ENCODE data around the gene DCHS1.

DCHS1 gene

DNA sequence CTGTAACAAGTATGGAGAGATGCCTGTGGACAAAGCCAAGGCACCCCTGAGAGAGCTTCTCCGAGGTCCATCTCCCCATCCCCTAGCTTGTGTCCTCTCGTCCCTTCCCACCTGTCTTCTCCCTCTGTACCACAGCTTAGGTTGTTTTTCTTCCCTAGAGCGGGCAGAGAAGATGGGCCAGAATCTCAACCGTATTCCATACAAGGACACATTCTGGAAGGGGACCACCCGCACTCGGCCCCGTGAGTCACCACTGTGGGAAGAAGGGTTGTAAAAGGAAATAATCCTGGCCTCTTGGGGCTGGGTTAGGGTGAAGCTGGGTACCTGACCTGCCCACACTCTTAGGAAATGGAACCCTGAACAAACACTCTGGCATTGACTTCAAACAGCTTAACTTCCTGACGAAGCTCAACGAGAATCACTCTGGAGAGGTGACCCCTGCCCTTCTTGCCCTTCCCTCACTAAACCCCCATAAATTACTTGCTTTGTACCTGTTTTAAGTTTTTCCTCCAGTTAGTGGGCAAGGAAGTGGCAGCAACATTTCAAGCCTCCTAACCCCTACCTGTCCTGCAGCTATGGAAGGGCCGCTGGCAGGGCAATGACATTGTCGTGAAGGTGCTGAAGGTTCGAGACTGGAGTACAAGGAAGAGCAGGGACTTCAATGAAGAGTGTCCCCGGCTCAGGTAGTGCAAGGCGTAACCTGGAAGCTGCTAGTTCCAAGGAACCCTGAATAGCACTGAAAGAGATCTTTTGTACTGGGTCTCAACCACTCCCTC is 46.7 kb downstream of the DCHS1 start:
- no peak overlapping the region for H3K4me3 ChIP-seq (ENCODE audit: low read depth, low read length)

GRCh38 chr11:6608011-6608410 is 47.6 kb downstream of the DCHS1 start:
- no peak for DNase-seq
- Histone ChIP-seq H3K4me1 (peaks cover 8% of the 10 kb centered on the region), H3K36me3 (peaks cover 9% of the 10 kb centered on the region), H3K4me3 (ENCODE audit: low read depth, low read length) (no peak overlapping the region), H3K27me3 (no peaks in the 10 kb centered on the region), H3K9me3 (no peaks in the 10 kb centered on the region)
- TF ChIP-seq CTCF (IDR thresholded peaks at IDR 0.05; ENCODE audit: low read depth, low read length), result no peak

More for the DNA sequence above, 46.7 kb downstream of the DCHS1 start:
- Histone ChIP-seq H3K4me1 (peaks cover 8% of the 10 kb centered on the region), H3K9me3 (no peaks in the 10 kb centered on the region), H3K36me3 (peaks cover 9% of the 10 kb centered on the region), H3K27me3 (no peaks in the 10 kb centered on the region)
- no peak for DNase-seq
- no peak for TF ChIP-seq CTCF (IDR thresholded peaks at IDR 0.05; ENCODE audit: low read depth, low read length)

DNA sequence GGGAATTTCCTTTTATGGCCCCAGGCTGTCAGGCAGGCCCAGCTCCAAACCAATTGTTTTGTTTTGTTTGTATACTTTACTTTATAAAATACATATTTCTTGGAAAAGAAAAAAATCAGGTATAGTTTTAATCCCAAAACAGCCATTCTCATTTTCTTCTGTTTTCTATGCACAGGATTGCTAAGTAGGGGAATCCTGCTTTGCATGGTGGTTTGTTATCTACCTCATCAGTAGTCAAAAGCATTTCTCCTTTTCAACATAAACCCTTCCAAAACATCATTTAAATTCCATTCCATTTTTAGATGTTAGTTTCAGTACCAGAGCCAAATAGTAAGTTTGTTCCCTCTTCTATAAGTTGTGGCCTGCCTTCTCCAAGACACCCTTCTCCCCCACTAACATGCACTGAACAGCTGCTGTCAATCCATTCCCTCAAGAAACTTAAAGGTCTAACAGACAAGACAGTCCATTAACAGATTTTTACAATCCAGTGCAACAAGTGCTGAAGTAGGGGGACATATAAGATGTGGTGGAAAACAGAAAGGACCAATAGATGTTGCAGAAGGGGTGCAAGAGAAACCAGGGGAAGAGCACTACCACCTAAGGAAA is 48.3 kb downstream of the DCHS1 start:
- no peak overlapping the region for H3K4me3 ChIP-seq (ENCODE audit: low read depth, low read length)
- H3K9me3 ChIP-seq, result no peaks in the 10 kb centered on the region
- TF ChIP-seq CTCF (IDR thresholded peaks at IDR 0.05; ENCODE audit: low read depth, low read length), result no peak
- H3K4me1 ChIP-seq, result peaks cover 8% of the 10 kb centered on the region
- DNase-seq, result no peak
- H3K36me3 ChIP-seq, result peaks cover 9% of the 10 kb centered on the region
- no peaks in the 10 kb centered on the region for H3K27me3 ChIP-seq

GRCh38 chr11:6606471-6607189 is 49.0 kb downstream of the DCHS1 start:
- H3K36me3 ChIP-seq, result peaks cover 10% of the 10 kb centered on the region
- H3K4me3 ChIP-seq (ENCODE audit: low read depth, low read length), result no peak overlapping the region
- no peaks in the 10 kb centered on the region for H3K27me3 ChIP-seq
- TF ChIP-seq CTCF (IDR thresholded peaks at IDR 0.05; ENCODE audit: low read depth, low read length), result no peak
- DNase-seq, result peak; percentile 85
- peaks cover 8% of the 10 kb centered on the region for H3K4me1 ChIP-seq
- no peaks in the 10 kb centered on the region for H3K9me3 ChIP-seq

DNA sequence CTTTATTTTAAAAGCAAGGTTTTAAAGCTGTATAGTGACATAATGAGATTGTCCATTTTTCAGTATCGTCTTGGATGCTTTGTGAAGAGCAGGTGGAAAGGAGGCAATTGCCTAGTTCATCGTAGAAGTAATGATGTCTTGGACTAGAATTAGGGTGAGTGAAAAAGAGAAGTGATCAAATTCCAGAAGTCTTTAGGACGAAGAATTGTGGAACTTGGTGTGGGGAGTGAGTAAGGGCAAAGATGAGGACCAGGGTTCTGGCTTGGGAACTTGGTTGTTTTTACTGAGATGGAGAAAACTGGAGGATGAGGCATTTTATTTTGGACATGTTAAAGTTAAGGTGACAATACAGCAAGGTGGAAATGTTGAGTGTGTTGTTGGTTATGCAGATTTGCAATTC is 50.8 kb downstream of the DCHS1 start:
- Histone ChIP-seq H3K9me3 (no peaks in the 10 kb centered on the region), H3K36me3 (peaks cover 19% of the 10 kb centered on the region), H3K27me3 (no peaks in the 10 kb centered on the region), H3K4me3 (ENCODE audit: low read depth, low read length) (peak overlapping the region; percentile 85), H3K4me1 (peaks cover 8% of the 10 kb centered on the region)
- TF ChIP-seq CTCF (IDR thresholded peaks at IDR 0.05; ENCODE audit: low read depth, low read length), result no peak
- DNase-seq, result no peak
